Endothelial cell of hepatic sinusoid (primary cell): ENCODE results near the gene LSR.

Experiments used
- in situ Hi-C: cut with HindIII; loops from 2 replicates; pipeline ENCODE4 v1.10.0; 2017; ENCODE audit warnings: low sequenced_read_pairs

LSR gene

DNA sequence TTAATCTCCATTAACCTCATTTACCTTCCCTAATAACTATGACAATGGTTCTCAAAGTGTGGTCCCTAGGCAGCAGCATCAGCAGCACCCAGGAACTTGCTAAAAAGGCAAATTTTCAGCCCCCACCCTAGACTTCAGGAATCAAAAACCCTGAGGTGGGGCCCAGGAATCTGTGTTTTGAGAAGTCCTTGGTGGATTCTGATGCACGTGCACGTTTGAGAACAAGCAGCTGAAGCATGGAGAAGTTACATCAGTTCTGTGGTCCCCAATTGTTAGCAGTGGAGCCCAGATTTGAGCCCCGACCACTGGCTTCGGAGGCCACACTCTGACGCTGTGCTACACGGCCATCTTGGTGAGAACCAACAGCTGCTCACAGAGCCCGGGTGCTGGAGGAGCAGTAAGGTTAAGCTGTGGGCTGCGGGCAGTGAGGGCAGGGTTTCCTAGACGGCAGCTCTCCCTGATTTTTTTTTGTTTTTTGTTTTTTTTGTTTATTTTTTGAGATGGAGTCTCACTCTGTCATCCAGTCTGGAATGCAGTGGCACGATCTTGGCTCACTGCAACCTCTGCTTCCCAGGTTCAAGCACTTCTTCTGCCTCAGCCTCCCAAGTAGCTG lies 66.2 kb downstream of the LSR start:
- in situ Hi-C loops, result no loop called here

GRCh38 chr19:35315883-35316282 lies 67.1 kb downstream of the LSR start:
- in situ Hi-C loops, result no loop called here

DNA sequence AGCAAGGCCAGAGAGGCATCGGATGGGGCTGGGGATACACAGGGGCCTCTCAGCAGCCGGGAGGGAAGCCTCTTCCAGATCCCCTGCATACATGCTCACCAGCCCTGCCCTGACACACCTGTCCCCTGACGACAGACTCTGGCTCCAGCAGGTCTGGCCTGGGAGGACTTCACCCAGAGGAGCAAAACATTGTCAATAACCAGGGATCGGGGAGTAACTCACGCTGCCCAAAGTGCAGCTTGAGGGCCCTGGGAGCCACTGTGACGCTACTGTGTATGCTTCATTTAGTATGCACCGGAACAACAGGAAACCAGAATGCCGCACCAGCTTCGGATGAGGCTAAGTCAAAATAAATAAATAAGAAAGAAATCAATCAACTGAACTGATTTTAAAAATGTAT lies 67.8 kb downstream of the LSR start:
- in situ Hi-C loops, result no loop called here
